Endothelial cell of umbilical vein (primary cell): ENCODE results near the gene B2M. TPM values are rescaled to one million over a fixed set of nuclear protein-coding genes. Genes with fewer than 3 reads are reported as not detected.

Source experiments
- BruUV-seq: library from RNA; stranded (reverse); fragments of 400-500 nt; replicated peaks from 2 replicates; lab custom pipeline; 2021; lab: Mats Ljungman, UMichigan
- CTCF ChIA-PET: fragments of 300-600, 350-600 bp; sonication (Branson Sonifier 250); formaldehyde crosslinking; loops from one replicate; lab custom pipeline; 2021; ENCODE audit warnings: antibody characterized with exemption, inconsistent platforms; lab: Charles Lee
- POLR2A ChIA-PET: fragments of 300-600, 350-600 bp; sonication (Branson Sonifier 250); formaldehyde crosslinking; loops from one replicate; lab custom pipeline; 2021; ENCODE audit warnings: antibody characterized with exemption, inconsistent platforms; lab: Charles Lee
- DNase-seq: peaks from one replicate; pipeline ENCODE4 v3.0.0-alpha.2; 2011; ENCODE audit warnings: low read depth, low spot score
- FAIRE-seq: peaks from 2 replicates; lab custom pipeline; 2011; peaks lifted over from hg19 to GRCh38; lab: Jason Lieb, UNC
- H2AFZ ChIP-seq: 2 replicates; pipeline ENCODE4 v1.6.0; 2012; ENCODE audit warnings: low read depth, low read length, control low read depth, inconsistent platforms
- H3K27ac ChIP-seq: 2 replicates; pipeline ENCODE4 v1.5.1; 2011; ENCODE audit warnings: low read depth, mild to moderate bottlenecking, control low read depth, low read length, moderate library complexity; ENCODE audit not compliant: insufficient read depth
- H3K27me3 ChIP-seq, 2 experiments: 2 replicates each; pipeline versions ENCODE4 v1.6.0 to v1.6.1; 2011; ENCODE audit warnings: low read length in 2 of 2, mixed read lengths in 1 of 2; ENCODE audit not compliant: control insufficient read depth in 2 of 2, insufficient read depth in 2 of 2
- H3K36me3 ChIP-seq, 2 experiments: 2 replicates in 1 of 2; 3 replicates in 1 of 2; pipeline ENCODE4 v1.5.1; 2011; ENCODE audit warnings: low read length in 2 of 2, mild to moderate bottlenecking in 1 of 2, moderate library complexity in 1 of 2; ENCODE audit not compliant: control insufficient read depth in 2 of 2, insufficient read depth in 2 of 2; ENCODE audit errors: extremely low read depth in 1 of 2
- H3K4me1 ChIP-seq: 3 replicates; pipeline ENCODE4 v1.5.1; 2011; ENCODE audit warnings: mild to moderate bottlenecking, low read length; ENCODE audit not compliant: control insufficient read depth, insufficient read depth; ENCODE audit errors: extremely low read depth
- H3K4me2 ChIP-seq: 2 replicates; pipeline ENCODE4 v1.6.1; 2011; ENCODE audit warnings: low read length, control low read depth, mixed read lengths; ENCODE audit not compliant: insufficient read depth
- H3K4me3 ChIP-seq, 3 experiments: fragments of 200-600 bp in 1 of 3; sonication (generic), shearing (Covaris generic) in 1 of 3; replicated peaks in 1 of 3; 2 replicates each; pipeline ENCODE4 v1.5.1; 2011 to 2016; ENCODE audit warnings: control low read depth in 3 of 3, low read length in 3 of 3, mild to moderate bottlenecking in 2 of 3, inconsistent platforms in 1 of 3, low read depth in 1 of 3, moderate library complexity in 1 of 3; ENCODE audit not compliant: insufficient read depth in 1 of 3
- H3K79me2 ChIP-seq: 2 replicates; pipeline ENCODE4 v1.6.0; 2012; ENCODE audit warnings: low read length, inconsistent platforms; ENCODE audit not compliant: control insufficient read depth, insufficient read depth
- H3K9ac ChIP-seq: replicated peaks from 2 replicates; pipeline ENCODE3; 2011; ENCODE audit warnings: low read length, control low read depth; ENCODE audit not compliant: insufficient read depth; ENCODE audit errors: extremely low read depth
- H3K9me1 ChIP-seq: replicated peaks from 3 replicates; pipeline ENCODE4 v1.6.0; 2011; ENCODE audit warnings: mild to moderate bottlenecking, low read length; ENCODE audit not compliant: control insufficient read depth, insufficient read depth; ENCODE audit errors: extremely low read depth
- H3K9me3 ChIP-seq: replicated peaks from 2 replicates; pipeline ENCODE4 v1.5.1; 2012; ENCODE audit warnings: low read length, inconsistent platforms; ENCODE audit not compliant: control insufficient read depth, insufficient read depth
- H4K20me1 ChIP-seq: replicated peaks from 2 replicates; pipeline ENCODE3; 2011; ENCODE audit warnings: mild to moderate bottlenecking, low read length; ENCODE audit not compliant: control insufficient read depth, insufficient read depth; ENCODE audit errors: extremely low read depth
- CTCF ChIP-seq, 2 donors: IDR thresholded peaks; 1 replicate in 1 of 2; 2 replicates in 1 of 2; pipeline ENCODE4 v1.5.1; 2011; ENCODE audit warnings: low read length in 2 of 2, mild to moderate bottlenecking in 2 of 2, moderate library complexity in 2 of 2, control low read depth in 1 of 2, inconsistent platforms in 1 of 2, low read depth in 1 of 2; ENCODE audit not compliant: insufficient read depth in 1 of 2; ENCODE audit errors: extremely low read depth in 1 of 2
- EZH2 ChIP-seq: IDR thresholded peaks from 2 replicates; pipeline ENCODE4 v1.6.1; 2012; ENCODE audit warnings: borderline replicate concordance, low read depth, mild to moderate bottlenecking, moderate library complexity, low read length, inconsistent platforms; ENCODE audit not compliant: severe bottlenecking
- MAX ChIP-seq: IDR thresholded peaks from 2 replicates; pipeline ENCODE4 v1.6.1; 2011; ENCODE audit not compliant: insufficient read depth, insufficient read length
- MYC ChIP-seq: IDR thresholded peaks from one replicate; pipeline ENCODE4 v1.6.1; 2011; ENCODE audit warnings: mild to moderate bottlenecking, low read depth, low read length
- POLR2A ChIP-seq: IDR thresholded peaks from 2 replicates; pipeline ENCODE4 v1.6.1; 2012; ENCODE audit warnings: low read depth, mild to moderate bottlenecking, control low read depth, low read length
- POLR2AphosphoS5 ChIP-seq: IDR thresholded peaks from 2 replicates; pipeline ENCODE4 v1.6.1; 2012; ENCODE audit warnings: low read depth, mild to moderate bottlenecking, control low read depth, low read length, moderate library complexity; ENCODE audit not compliant: insufficient read depth
- dilution Hi-C: fragments of 300-500 bp; cut with MboI; formaldehyde crosslinking; loops from one replicate; pipeline ENCODE4 v1.15.0; 2019; ENCODE audit warnings: low sequenced_read_pairs; ENCODE audit not compliant: extremely low pct_ligation_motif_present
- intact Hi-C: fragments of 100-400 bp; cut with micrococcal nuclease; formaldehyde crosslinking; loops from one replicate; pipeline ENCODE4 v1.10.0; 2022
- polyA plus RNA-seq, 4 experiments: library from polyadenylated mRNA; depleted of rRNA in 3 of 4; stranded (reverse) in 3 of 4; unstranded in 1 of 4; fragments of >200 nt; gene quantifications; 2 replicates each; pipeline versions ENCODE4 v1.2.1 to v1.2.3, GENCODE V29; 2011 to 2012; ENCODE audit warnings: missing spikeins in 1 of 4
- total RNA-seq: library from RNA; stranded (reverse); gene quantifications from 2 replicates; pipeline ENCODE4 v1.2.3, GENCODE V29; 2021

The B2M gene
- total and polyA plus RNA-seq, 2 donors (not counting 3 experiments of a cell fraction or from before 2014, with no cell fraction given): 985 to 5,206 TPM

DNA sequence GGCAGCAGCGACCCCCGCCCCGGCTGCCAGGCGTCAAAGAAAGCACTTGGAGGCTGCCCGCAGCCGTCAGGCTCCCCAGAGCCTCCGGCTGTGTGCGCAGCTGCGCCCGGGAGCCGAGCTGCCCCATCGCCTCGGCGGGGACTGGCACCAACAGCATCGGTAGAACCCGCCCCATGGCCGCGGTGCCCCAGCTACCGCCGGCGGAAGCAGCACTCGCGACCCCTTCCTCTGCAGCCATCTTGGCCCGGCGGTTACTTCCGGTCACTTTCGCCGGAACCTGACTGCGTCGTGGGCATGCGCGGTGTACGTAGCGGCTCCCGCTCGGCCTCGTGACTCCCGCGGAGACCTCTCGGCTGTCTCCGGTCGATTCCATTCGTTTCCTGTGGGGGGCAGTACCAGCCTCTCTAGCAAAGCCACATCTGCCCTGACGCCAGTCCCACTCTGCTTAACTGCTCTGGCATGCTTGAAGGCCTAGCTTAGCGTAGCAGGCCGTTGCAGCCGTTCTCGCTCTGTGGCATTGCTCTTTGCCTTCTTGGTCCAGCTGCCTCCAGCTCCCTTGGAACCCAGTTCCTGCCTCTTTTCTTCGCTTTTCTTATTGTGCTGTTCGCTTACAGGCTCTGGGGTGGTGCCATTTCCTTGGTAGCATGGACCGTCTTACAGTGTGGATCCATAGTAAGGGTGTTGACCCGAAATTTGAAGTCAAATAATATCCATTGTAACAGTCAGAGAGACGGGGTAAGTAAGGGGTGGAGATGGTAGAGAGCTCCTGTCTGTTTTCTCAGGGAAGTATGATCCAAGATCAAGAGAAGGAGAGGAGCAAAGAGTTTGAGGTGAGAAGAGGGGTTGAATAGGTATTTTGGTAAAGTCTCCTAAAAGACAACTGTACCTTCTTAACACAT is 47.7 kb upstream of the B2M start, which contains the start of gene SPG11:
Gene SPG11, minus strand, starts transcription at position 253 of the 899 bp plus-strand sequence. Its CDS starts 15 bp downstream, at position 238.
- peaks cover 9% of the 10 kb centered on the region for H3K4me1 ChIP-seq
- H3K79me2 ChIP-seq: peaks cover 4% of the 10 kb centered on the region
- DNase-seq: peak; percentile 99
- peak within 1 kb of the TSS; percentile 73 for H3K27ac ChIP-seq
- H3K9me1 ChIP-seq: no peaks in the 10 kb centered on the region
- FAIRE-seq: peak; percentile 94
- dilution Hi-C loops (no loop called here), intact Hi-C loops (loop anchor here (1.0 to 10.0 kb wide), 7 partner anchors 48 to 374 kb away; partner anchors contain the start of genes B2M and PATL2)
- H4K20me1 ChIP-seq: no peaks in the 10 kb centered on the region
- peak within 1 kb of the TSS; percentile 86 for H3K9ac ChIP-seq
- H2AFZ ChIP-seq: peak within 1 kb of the TSS; percentile 79
- TF ChIP-seq POLR2A (peak; percentile 97), MYC (no peak), POLR2AphosphoS5 (peak; percentile 98), CTCF (IDR thresholded peaks at IDR 0.05; ENCODE audit: extremely low read depth in 1 of 2, insufficient read depth in 1 of 2, low read depth in 1 of 2, low read length in 2 of 2) (peak; percentile 86 to 92), EZH2 (no peak), MAX (peak; percentile 67)
- CTCF ChIA-PET: interaction anchor here (0.6 to 3.3 kb wide), 24 partner anchors 9 to 455 kb away, joined by 3 to 83 read pairs (median 6); partner anchors contain the start of genes B2M, PATL2 and TRIM69
- H3K9me3 ChIP-seq: no peaks in the 10 kb centered on the region
- peak within 1 kb of the TSS; percentile 76 to 95 (median 86) for H3K4me3 ChIP-seq
- H3K4me2 ChIP-seq: peak within 1 kb of the TSS; percentile 98
- TSS peak; percentile 63 for BruUV-seq
- H3K36me3 ChIP-seq: no peaks in the 10 kb centered on the region
- POLR2A ChIA-PET: interaction anchor here (1.0 to 2.3 kb wide), 6 partner anchors 9 to 74 kb away, joined by 4 to 22 read pairs (median 6); partner anchors contain the start of genes B2M and PATL2
- peaks cover 0 to 1% of the 10 kb centered on the region in 2 experiments for H3K27me3 ChIP-seq
